Adrenal gland (tissue), 12 donors: ENCODE data around the gene HEYL. TPM values are rescaled to one million over a fixed set of nuclear protein-coding genes. Genes with fewer than 3 reads are reported as not detected.

Source experiments
- DNase-seq, 7 donors: peaks; one replicate each; pipeline ENCODE4 v3.0.0-alpha.2; 2019 to 2020
- H3K27ac ChIP-seq, 5 donors: fragments of 200-600 bp; sonication (generic) in 4 of 5; 1 replicate in 3 of 5; 2 replicates in 2 of 5; pipeline versions ENCODE4 v1.5.1 to v1.8.0; 2016 to 2020; ENCODE audit warnings: mild to moderate bottlenecking in 1 of 5
- H3K27me3 ChIP-seq: fragments of 200-600 bp; 2 replicates; pipeline ENCODE4 v1.8.0; 2021
- H3K36me3 ChIP-seq, 2 donors: fragments of 200-600 bp; replicated peaks in 1 of 2; 1 replicate in 1 of 2; 2 replicates in 1 of 2; pipeline versions ENCODE4 v1.5.1 to v1.8.0; 2018 to 2022
- H3K4me1 ChIP-seq, 2 donors: fragments of 200-600 bp; replicated peaks in 1 of 2; 1 replicate in 1 of 2; 2 replicates in 1 of 2; pipeline versions ENCODE4 v1.5.1 to v1.8.0; 2018 to 2021
- H3K4me3 ChIP-seq, 4 donors: fragments of 200-600 bp; sonication (generic) in 3 of 4; one replicate each; pipeline ENCODE4 v1.5.1; 2016 to 2018
- H3K9me3 ChIP-seq, 3 donors: fragments of 200-600 bp; sonication (generic) in 1 of 3; replicated peaks in 1 of 3; 1 replicate in 2 of 3; 2 replicates in 1 of 3; pipeline versions ENCODE4 v1.5.1 to v1.8.0; 2016 to 2021
- CTCF ChIP-seq, 6 experiments: fragments of 450-650 bp in 4 of 6; fragments of 200-600 bp in 2 of 6; sonication (generic) in 1 of 6; IDR thresholded peaks; 1 replicate in 5 of 6; 2 replicates in 1 of 6; pipeline versions ENCODE4 v1.5.1 to v1.8.0; 2016 to 2021; ENCODE audit warnings: antibody characterized with exemption in 6 of 6, mild to moderate bottlenecking in 2 of 6, moderate library complexity in 1 of 6
- POLR2A ChIP-seq, 2 donors: fragments of 450-650 bp; IDR thresholded peaks; one replicate each; pipeline ENCODE4 v1.6.1; 2017; ENCODE audit warnings: antibody characterized with exemption in 2 of 2, mild to moderate bottlenecking in 2 of 2, moderate library complexity in 1 of 2
- WGBS, 4 donors: extraction: QIAGEN DNeasy Blood & Tissue Kit in 2 of 4; methylation state at CpG; one replicate each; pipeline versions ENCODE4 v1.1.5 to v1.1.7; 2013 to 2017; 5-methylcytosine and 5-hydroxymethylcytosine counted together
- intact Hi-C, 2 donors: fragments of 100-400 bp; cut with DNase I; formaldehyde crosslinking; loops; one replicate each; pipeline versions ENCODE4 v1.14.1 to v1.15.0; 2022 to 2023
- polyA plus RNA-seq, 3 donors: library from polyadenylated mRNA; stranded (reverse); fragments of 200-250 nt in 2 of 3; fragments of 350-450 nt in 1 of 3; fragmentation: Illumina TruSeq in 1 of 3; extraction: RNeasy Lipid Tissue Mini Kit (QIAGEN cat#74804) in 1 of 3; gene quantifications; one replicate each; pipeline ENCODE4 v1.2.3, GENCODE V29; 2013 to 2014
- total RNA-seq, 9 donors: library from RNA; depleted of rRNA in 4 of 9; stranded (reverse); fragments of >200 nt in 4 of 9; fragments of 120-200 nt in 1 of 9; fragmentation: NEBNext Ultra II Directional in 1 of 9; extraction: Animal tissue kit (Norgen Biotek cat#: 25700) in 1 of 9; gene quantifications; one replicate each; pipeline versions ENCODE4 v1.1.0 to v1.2.4, GENCODE V29; 2013 to 2023
- donor health status: healthy with polysubstance abuse.
- donor health status: Bipolar disorder and iron deficiency.
- donor health status: DM: yes; HTN: yes; CAD: no.
- donor health status: DM: no; HTN: no; CAD: no.
- donor health status: DM: no; HTN: no; CAD: no.
- donor health status: DM: yes; HTN: yes; CAD: no.

The HEYL gene
- total and polyA plus RNA-seq, 12 donors: 2.4 to 27.7 (median 14.0) TPM

GRCh38 chr1:39678889-39679288, 39.4 kb upstream of the HEYL start:
- Histone ChIP-seq H3K4me1 (no peaks in the 10 kb centered on the region), H3K36me3 (no peaks in the 10 kb centered on the region), H3K9me3 (no peaks in the 10 kb centered on the region), H3K27ac (no peak overlapping the region), H3K4me3 (no peak overlapping the region), H3K27me3 (peaks cover 8% of the 10 kb centered on the region)
- 67 to 80% (median 77%) methylated on average over 2 of the region's 2 CpGs for WGBS, 4 donors
- intact Hi-C loops: no loop called here
- TF ChIP-seq CTCF (IDR thresholded peaks at IDR 0.05) (no peak), POLR2A (IDR thresholded peaks at IDR 0.05) (no peak)
- DNase-seq: no peak

GRCh38 chr1:39677645-39678044, 38.2 kb upstream of the HEYL start:
- DNase-seq: no peak
- WGBS, 4 donors: 89 to 95% (median 91%) methylated on average over 4 of the region's 4 CpGs
- no peaks in the 10 kb centered on the region for H3K9me3 ChIP-seq
- no peaks in the 10 kb centered on the region for H3K27me3 ChIP-seq
- TF ChIP-seq CTCF (IDR thresholded peaks at IDR 0.05) (no peak), POLR2A (IDR thresholded peaks at IDR 0.05) (no peak)
- no peak overlapping the region for H3K27ac ChIP-seq
- no peaks in the 10 kb centered on the region for H3K4me1 ChIP-seq
- intact Hi-C loops: no loop called here
- no peaks in the 10 kb centered on the region for H3K36me3 ChIP-seq
- no peak overlapping the region for H3K4me3 ChIP-seq

- no peaks in the 10 kb centered on the region for H3K27me3 ChIP-seq
- no peaks in the 10 kb centered on the region for H3K36me3 ChIP-seq
- intact Hi-C loops: no loop called here
- no peaks in the 10 kb centered on the region for H3K9me3 ChIP-seq
- WGBS, 4 donors: 62 to 77% (median 69%) methylated on average over 4 to 6 of the region's 6 CpGs
- no peak overlapping the region for H3K4me3 ChIP-seq
- H3K27ac ChIP-seq: no peak overlapping the region
- H3K4me1 ChIP-seq: peaks cover 2% of the 10 kb centered on the region in 2 donors
- no peak for TF ChIP-seq POLR2A (IDR thresholded peaks at IDR 0.05)
- DNase-seq: peak in 1 of 7 donors; percentile 22
Observed at GRCh38 chr1:39676948-39677548, 37.6 kb upstream of the HEYL start.

GRCh38 chr1:39675220-39675619, 35.8 kb upstream of the HEYL start:
- Histone ChIP-seq H3K27me3 (peaks cover 7% of the 10 kb centered on the region), H3K36me3 (no peaks in the 10 kb centered on the region), H3K4me3 (no peak overlapping the region), H3K9me3 (no peaks in the 10 kb centered on the region), H3K4me1 (peaks cover 11% of the 10 kb centered on the region in 2 donors), H3K27ac (no peak overlapping the region)
- 92 to 100% (median 94%) methylated on average over 1 of the region's 1 CpG for WGBS, 4 donors
- TF ChIP-seq CTCF (IDR thresholded peaks at IDR 0.05): no peak
- no peak for TF ChIP-seq POLR2A (IDR thresholded peaks at IDR 0.05)
- DNase-seq: no peak
- intact Hi-C loops: no loop called here

GRCh38 chr1:39673215-39673614, 33.8 kb upstream of the HEYL start:
- no peak for TF ChIP-seq POLR2A (IDR thresholded peaks at IDR 0.05)
- no peak for TF ChIP-seq CTCF (IDR thresholded peaks at IDR 0.05)
- no peak for DNase-seq
- H3K4me1 ChIP-seq: peaks cover 11% of the 10 kb centered on the region in 2 donors
- H3K27ac ChIP-seq: peak overlapping the region in 1 of 5 donors; percentile 60
- H3K27me3 ChIP-seq: peaks cover 7% of the 10 kb centered on the region
- no peak overlapping the region for H3K4me3 ChIP-seq
- intact Hi-C loops: no loop called here
- 89 to 94% (median 93%) methylated on average over 2 to 3 of the region's 3 CpGs for WGBS, 4 donors
- H3K36me3 ChIP-seq: no peaks in the 10 kb centered on the region
- H3K9me3 ChIP-seq: no peaks in the 10 kb centered on the region
